Ureter (tissue), 1 donor: ENCODE data around the gene CAP2. TPM values are rescaled to one million over a fixed set of nuclear protein-coding genes. Genes with fewer than 3 reads are reported as not detected.
A peak's percentile ranks its signal among the peaks of the same experiment; 100 is the strongest.
"Not testable (repeated sequence)": the region's sequence is repeated elsewhere in the genome, so short reads cannot be mapped to it uniquely, and the experiment has no call there.

Experiments
- DNase-seq: peaks from one replicate; pipeline ENCODE4 v3.0.0-alpha.2; 2020; ENCODE audit warnings: low spot score
- total RNA-seq: library from RNA; stranded (reverse); gene quantifications from one replicate; pipeline ENCODE4 v1.2.4, GENCODE V29; 2023
- donor health status: DM: yes; HTN: yes; CAD: no.

Gene CAP2
- total RNA-seq, 1 donor from 2014 or later: 20.7 TPM

GRCh38 chr6:17581282-17581681, 187.9 kb downstream of the CAP2 start:
- not testable (repeated sequence) for DNase-seq

- DNase-seq: no peak
Measured at GRCh38 chr6:17583811-17584210, 190.4 kb downstream of the CAP2 start.

GRCh38 chr6:17584241-17584803, 190.9 kb downstream of the CAP2 start:
- peak; percentile 53 for DNase-seq

- no peak for DNase-seq
Measured at GRCh38 chr6:17585766-17586490, 192.5 kb downstream of the CAP2 start.

- not testable (repeated sequence) for DNase-seq
Measured at GRCh38 chr6:17586623-17587022, 193.2 kb downstream of the CAP2 start.

GRCh38 chr6:17588011-17588410, 194.6 kb downstream of the CAP2 start:
- no peak for DNase-seq

- no peak for DNase-seq
Measured at GRCh38 chr6:17589406-17590096, 196.2 kb downstream of the CAP2 start.

GRCh38 chr6:17591287-17591686, 197.9 kb downstream of the CAP2 start:
- no peak for DNase-seq

- DNase-seq: no peak
Measured at GRCh38 chr6:17593246-17593645, 199.9 kb downstream of the CAP2 start.

GRCh38 chr6:17596085-17596484, 202.7 kb downstream of the CAP2 start:
- no peak for DNase-seq

- peak; percentile 98 for DNase-seq
Measured at GRCh38 chr6:17599877-17600526, 206.6 kb downstream of the CAP2 start, which contains the start of gene FAM8A1. TSS of gene FAM8A1 (plus strand) at chr6:17600302. CDS start at chr6:17600410, 108 bp downstream.

GRCh38 chr6:17600527-17601385, 207.4 kb downstream of the CAP2 start:
- no peak for DNase-seq

GRCh38 chr6:17601386-17601703, 207.9 kb downstream of the CAP2 start:
- DNase-seq: no peak

- DNase-seq: no peak
Measured at GRCh38 chr6:17602888-17603287, 209.5 kb downstream of the CAP2 start.

GRCh38 chr6:17606606-17607005, 213.2 kb downstream of the CAP2 start:
- no peak for DNase-seq

Other genes starting within 250 kb of the CAP2 start
- gene RBM24, start 112.2 kb upstream of the CAP2 start, total RNA-seq: 8.9 TPM
- gene FAM8A1, start 206.7 kb downstream of the CAP2 start, total RNA-seq: 19.5 TPM